ENCODE measurements around the gene AGTPBP1.

- TF ChIP-seq EZH2 (IDR thresholded peaks at IDR 0.05; ENCODE audit: insufficient read depth, poor library complexity, severe bottlenecking): no peak
- TF ChIP-seq EZH2phosphoT487 (IDR thresholded peaks at IDR 0.05; ENCODE audit: insufficient read depth, low read depth): no peak
Observed at GRCh38 chr9:85521371-85522197, 220.2 kb downstream of the AGTPBP1 start.

Data from GM23248 (cell line).